Left ventricle myocardium inferior (tissue), 1 donor: ENCODE data around the gene CENPU. TPM values are rescaled to one million over a fixed set of nuclear protein-coding genes. Genes with fewer than 3 reads are reported as not detected.
A peak's percentile ranks its signal among the peaks of the same experiment; 100 is the strongest.

ENCODE experiments used
- DNase-seq: peaks from one replicate; pipeline ENCODE4 v3.0.0-alpha.2; 2020
- H3K27ac ChIP-seq: fragments of 200-600 bp; replicated peaks from 2 replicates; pipeline ENCODE4 v1.8.0; 2021
- H3K27me3 ChIP-seq: fragments of 200-600 bp; 2 replicates; pipeline ENCODE4 v1.8.0; 2021; ENCODE audit warnings: low read depth
- H3K36me3 ChIP-seq: fragments of 200-600 bp; 2 replicates; pipeline ENCODE4 v1.8.0; 2021
- H3K4me1 ChIP-seq: fragments of 200-600 bp; 2 replicates; pipeline ENCODE4 v1.8.0; 2021
- H3K4me3 ChIP-seq: fragments of 200-600 bp; 2 replicates; pipeline ENCODE4 v1.8.0; 2021; ENCODE audit warnings: mild to moderate bottlenecking, moderate library complexity
- H3K9me3 ChIP-seq: fragments of 200-600 bp; replicated peaks from 2 replicates; pipeline ENCODE4 v1.8.0; 2021
- intact Hi-C: fragments of 100-400 bp; cut with micrococcal nuclease; formaldehyde crosslinking; loops from one replicate; pipeline ENCODE4 v1.11.0; 2022
- total RNA-seq: library from RNA; stranded (reverse); fragmentation: NEBNext Ultra II Directional; extraction: Animal tissue kit (Norgen Biotek cat#: 25700); gene quantifications from one replicate; pipeline ENCODE4 v1.2.1, GENCODE V29; 2021
- TF ChIP-seq, protein P1 (sequence below): fragments of 200-600 bp; IDR thresholded peaks from 2 replicates; pipeline ENCODE4 v1.8.0; 2021; ENCODE audit warnings: antibody characterized with exemption, mild to moderate bottlenecking, borderline replicate concordance
- donor health status: DM: no; HTN: yes; CAD: no; lungs with severe emphysema.

CENPU gene
- total RNA-seq, 1 donor from 2014 or later: 1.8 TPM

DNA sequence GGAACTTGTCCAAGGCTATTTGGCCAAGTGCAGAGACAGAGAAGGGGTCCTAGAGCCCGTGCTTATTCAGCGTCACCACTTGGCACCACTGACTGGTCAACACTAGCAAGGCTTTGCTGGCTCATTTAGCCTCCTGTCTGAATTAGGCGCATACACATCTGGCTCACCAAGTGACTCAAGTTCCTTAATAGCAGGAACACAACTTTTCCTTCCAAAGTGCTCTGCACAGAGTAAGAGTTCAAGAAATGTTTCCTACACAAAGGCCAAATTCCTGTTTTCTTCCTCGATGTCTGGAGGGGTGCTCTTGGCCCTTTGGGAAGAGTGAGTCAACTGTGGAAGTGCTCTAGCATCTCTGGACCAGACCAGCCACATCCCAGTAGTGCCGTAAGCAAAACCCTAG is 26.8 kb upstream of the CENPU start:
- no peak overlapping the region for H3K4me3 ChIP-seq
- TF ChIP-seq, protein P1, sequence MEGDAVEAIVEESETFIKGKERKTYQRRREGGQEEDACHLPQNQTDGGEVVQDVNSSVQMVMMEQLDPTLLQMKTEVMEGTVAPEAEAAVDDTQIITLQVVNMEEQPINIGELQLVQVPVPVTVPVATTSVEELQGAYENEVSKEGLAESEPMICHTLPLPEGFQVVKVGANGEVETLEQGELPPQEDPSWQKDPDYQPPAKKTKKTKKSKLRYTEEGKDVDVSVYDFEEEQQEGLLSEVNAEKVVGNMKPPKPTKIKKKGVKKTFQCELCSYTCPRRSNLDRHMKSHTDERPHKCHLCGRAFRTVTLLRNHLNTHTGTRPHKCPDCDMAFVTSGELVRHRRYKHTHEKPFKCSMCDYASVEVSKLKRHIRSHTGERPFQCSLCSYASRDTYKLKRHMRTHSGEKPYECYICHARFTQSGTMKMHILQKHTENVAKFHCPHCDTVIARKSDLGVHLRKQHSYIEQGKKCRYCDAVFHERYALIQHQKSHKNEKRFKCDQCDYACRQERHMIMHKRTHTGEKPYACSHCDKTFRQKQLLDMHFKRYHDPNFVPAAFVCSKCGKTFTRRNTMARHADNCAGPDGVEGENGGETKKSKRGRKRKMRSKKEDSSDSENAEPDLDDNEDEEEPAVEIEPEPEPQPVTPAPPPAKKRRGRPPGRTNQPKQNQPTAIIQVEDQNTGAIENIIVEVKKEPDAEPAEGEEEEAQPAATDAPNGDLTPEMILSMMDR: no peak
- H3K27me3 ChIP-seq: no peaks in the 10 kb centered on the region
- intact Hi-C loops: no loop called here
- no peak overlapping the region for H3K27ac ChIP-seq
- peaks cover 88% of the 10 kb centered on the region for H3K36me3 ChIP-seq
- peaks cover 35% of the 10 kb centered on the region for H3K4me1 ChIP-seq
- no peaks in the 10 kb centered on the region for H3K9me3 ChIP-seq
- no peak for DNase-seq

DNA sequence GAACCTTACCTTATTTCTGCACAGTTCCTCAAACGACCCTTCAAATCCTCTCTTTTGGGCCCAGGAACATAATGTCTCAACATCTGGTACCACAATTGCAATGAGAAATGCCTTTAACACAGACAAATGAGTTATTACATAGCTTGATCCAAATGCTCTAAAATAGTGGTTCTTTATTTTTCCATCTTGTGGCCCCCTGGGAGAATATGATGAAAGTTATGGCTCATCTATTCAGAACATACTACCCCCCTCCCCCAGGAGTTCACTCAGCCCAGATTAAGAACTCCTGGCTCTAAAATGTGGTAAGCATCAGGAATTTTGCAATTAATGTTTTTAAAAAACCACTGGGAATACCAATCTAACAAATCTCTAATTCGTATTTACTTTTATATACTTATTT is 23.9 kb upstream of the CENPU start:
- peaks cover 72% of the 10 kb centered on the region for H3K36me3 ChIP-seq
- no peak for DNase-seq
- no peaks in the 10 kb centered on the region for H3K27me3 ChIP-seq
- peaks cover 41% of the 10 kb centered on the region for H3K4me1 ChIP-seq
- peak overlapping the region; percentile 22 for H3K4me3 ChIP-seq
- intact Hi-C loops: no loop called here
- no peaks in the 10 kb centered on the region for H3K9me3 ChIP-seq
- peak overlapping the region; percentile 82 for H3K27ac ChIP-seq
- TF ChIP-seq, protein P1: no peak

DNA sequence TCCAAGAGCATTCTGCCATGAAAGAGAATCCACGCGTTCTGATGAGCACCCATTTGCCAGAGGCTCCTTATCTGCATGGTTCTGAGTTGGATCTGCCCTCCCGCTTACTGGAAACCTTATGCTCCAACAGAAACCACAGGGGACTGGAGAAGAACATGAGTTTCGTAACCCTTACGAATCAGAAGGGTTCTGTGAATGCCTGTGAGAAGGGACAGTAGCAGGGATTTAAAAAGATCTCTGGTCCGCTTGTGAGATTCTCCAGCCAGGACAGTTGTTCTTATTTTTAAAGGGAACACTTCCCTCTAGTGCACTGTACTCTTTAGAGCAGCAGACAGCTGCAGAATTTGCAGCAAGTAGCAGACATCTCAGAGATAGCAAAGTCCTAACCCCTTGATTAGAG is 22.5 kb upstream of the CENPU start:
- intact Hi-C loops: no loop called here
- H3K27me3 ChIP-seq: no peaks in the 10 kb centered on the region
- H3K9me3 ChIP-seq: no peaks in the 10 kb centered on the region
- DNase-seq: no peak
- peak overlapping the region; percentile 82 for H3K27ac ChIP-seq
- peaks cover 58% of the 10 kb centered on the region for H3K36me3 ChIP-seq
- TF ChIP-seq, protein P1: no peak
- H3K4me1 ChIP-seq: peaks cover 55% of the 10 kb centered on the region
- peak overlapping the region; percentile 22 for H3K4me3 ChIP-seq

DNA sequence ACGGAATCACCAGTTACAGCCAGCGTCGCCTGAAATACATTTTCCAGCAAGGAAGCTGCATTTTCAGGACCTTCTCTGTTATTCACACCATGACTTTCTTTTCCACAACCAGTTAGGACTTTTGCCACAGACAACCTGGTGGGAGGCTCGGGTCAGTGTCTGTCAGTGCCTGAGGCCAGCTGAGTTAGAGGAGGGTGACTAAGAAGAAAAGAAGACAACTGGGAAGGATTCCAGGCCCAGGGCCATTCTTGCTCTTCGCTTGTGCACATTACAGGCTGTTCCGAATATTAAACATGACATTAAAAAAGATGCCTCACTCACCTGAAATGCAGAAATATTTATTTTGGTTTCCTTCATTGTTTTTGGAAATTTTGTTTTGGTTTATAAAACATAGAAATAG is 21.4 kb upstream of the CENPU start:
- H3K27ac ChIP-seq: peak overlapping the region; percentile 82
- H3K27me3 ChIP-seq: no peaks in the 10 kb centered on the region
- TF ChIP-seq, protein P1: no peak
- H3K4me3 ChIP-seq: no peak overlapping the region
- H3K9me3 ChIP-seq: no peaks in the 10 kb centered on the region
- DNase-seq: no peak
- intact Hi-C loops: no loop called here
- peaks cover 47% of the 10 kb centered on the region for H3K36me3 ChIP-seq
- H3K4me1 ChIP-seq: peaks cover 67% of the 10 kb centered on the region

DNA sequence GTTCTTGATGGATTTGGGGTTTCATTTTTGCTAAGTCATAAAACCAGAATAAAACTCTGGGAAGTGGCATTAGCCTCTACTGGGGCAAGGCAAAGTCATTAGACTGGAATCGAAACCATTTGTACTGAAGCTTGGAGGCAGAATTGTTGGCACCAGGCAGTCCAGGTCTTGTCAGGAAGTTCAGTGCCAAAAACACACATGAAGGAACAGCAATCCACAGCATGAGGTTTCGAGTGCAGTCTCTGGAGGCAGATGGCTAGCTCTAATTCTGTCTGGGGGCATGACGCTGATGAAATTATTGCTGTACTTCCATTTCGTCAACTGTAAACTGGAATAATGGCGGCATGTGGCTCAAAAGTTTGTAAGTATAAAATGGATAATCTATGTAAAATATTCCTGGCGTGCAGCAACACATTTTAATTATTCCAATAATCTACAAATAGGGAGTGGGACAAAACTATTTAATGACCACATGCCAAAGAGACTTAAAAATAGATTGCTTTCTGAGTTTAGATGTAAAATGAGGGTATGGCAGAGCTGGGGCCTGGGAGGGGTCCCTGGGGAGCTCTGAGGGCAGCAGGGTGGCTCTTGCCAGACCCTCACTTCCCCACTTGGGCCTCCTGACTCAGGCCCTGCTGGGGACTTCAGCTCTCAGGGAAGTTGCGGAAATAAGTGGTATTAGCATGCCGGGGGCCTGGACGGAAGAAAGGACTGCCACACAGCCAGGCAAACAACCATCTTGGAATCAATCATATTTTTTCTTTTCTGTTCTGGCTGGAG is 18.8 kb upstream of the CENPU start:
- TF ChIP-seq, protein P1: no peak
- Histone ChIP-seq H3K27ac (peak overlapping the region; percentile 62), H3K9me3 (no peaks in the 10 kb centered on the region), H3K4me1 (peaks cover 79% of the 10 kb centered on the region), H3K4me3 (no peak overlapping the region), H3K27me3 (no peaks in the 10 kb centered on the region), H3K36me3 (peaks cover 30% of the 10 kb centered on the region)
- DNase-seq: no peak
- intact Hi-C loops: no loop called here
